Measurements from ENCODE around the gene TUBB. TPM values are rescaled to one million over a fixed set of nuclear protein-coding genes. Genes with fewer than 3 reads are reported as not detected.

TUBB gene
- total RNA-seq, 1 experiment from 2014 or later = 1,719 TPM

DNA sequence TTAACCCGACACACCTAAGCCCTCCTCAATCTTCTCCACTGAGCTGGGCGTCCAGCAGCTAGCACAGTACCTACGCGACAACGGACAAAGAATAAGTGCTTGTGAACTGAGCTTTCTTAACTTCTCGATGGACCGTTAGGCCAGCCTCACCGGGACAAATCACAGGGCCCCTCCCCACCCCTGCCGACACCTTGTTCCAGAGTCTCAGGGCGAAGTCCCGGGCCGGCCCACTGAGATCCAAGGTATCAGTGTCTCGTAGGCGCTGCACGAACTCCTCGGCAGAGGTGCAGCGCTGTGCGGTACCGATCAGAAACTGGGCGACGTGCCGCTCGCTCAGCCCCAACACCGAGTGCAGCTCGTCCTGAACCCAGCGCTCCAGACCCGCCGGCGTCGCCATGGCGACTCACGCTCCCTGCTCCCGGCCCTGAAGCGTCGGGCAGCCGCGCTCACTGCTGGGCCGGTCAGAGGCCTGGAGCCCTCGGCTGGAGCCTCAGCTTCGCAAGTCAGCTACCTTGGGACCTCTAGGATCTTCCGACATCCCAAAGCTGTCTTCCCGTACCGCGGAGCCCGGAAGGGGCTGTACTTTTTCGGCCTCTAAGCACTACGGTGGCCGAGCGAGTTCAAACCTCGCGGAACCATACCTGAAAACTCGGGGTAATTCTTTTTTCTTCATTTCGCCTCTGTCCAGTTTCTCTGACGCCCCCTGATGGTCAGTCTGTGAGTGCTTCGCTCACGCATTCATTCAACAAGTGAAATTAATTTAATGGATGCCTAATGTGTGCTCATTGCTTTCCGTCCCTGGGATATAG, 47.5 kb upstream of the TUBB start, which contains the start of gene DHX16:
Gene DHX16, minus strand, starts transcription at position 562 of the 809 bp plus-strand sequence. Its CDS starts 165 bp downstream, at position 397.
- Mint-ChIP-seq H3K36me3 (ENCODE audit: insufficient read depth in 1 of 3, low read depth in 3 of 3) (peaks cover 16 to 41% (median 39%) of the 10 kb centered on the region in 3 experiments; a peak in 6 of 7 replicates), H3K4me3 (peak within 1 kb of the TSS; percentile 89 to 95), H3K27ac (peak within 1 kb of the TSS; percentile 42 to 66 (median 49); a peak in 5 of 7 replicates), H3K4me1 (peaks cover 2 to 7% of the 10 kb centered on the region in 2 experiments; a peak in 3 of 4 replicates), H3K27me3 (ENCODE audit: low read depth) (no peaks in the 10 kb centered on the region), H3K9me3 (no peaks in the 10 kb centered on the region; a peak in 1 of 5 replicates)
- Histone ChIP-seq H2BK120ac (ENCODE audit: low read depth, low read length, poor library complexity, severe bottlenecking) (no peak within 1 kb of the TSS), H3K56ac (ENCODE audit: insufficient read length, low read depth, low read length) (no peak within 1 kb of the TSS), H3K14ac (ENCODE audit: insufficient read depth, low read length) (peak within 1 kb of the TSS; percentile 59; the same call in 1 of the 2 replicates), H3K27ac (ENCODE audit: insufficient read length, low read depth, low read length) (no peak within 1 kb of the TSS), H2AK5ac (ENCODE audit: insufficient read length, low read length) (no peak within 1 kb of the TSS), H4K5ac (ENCODE audit: insufficient read length, low read depth, low read length) (no peak within 1 kb of the TSS), H3K27me3 (ENCODE audit: insufficient read depth, low read length) (no peaks in the 10 kb centered on the region), H3K23ac (ENCODE audit: insufficient read length, low read depth, low read length) (no peak within 1 kb of the TSS), H3K9me3 (ENCODE audit: control insufficient read depth, low read depth, low read length) (no peaks in the 10 kb centered on the region), H3K79me2 (ENCODE audit: insufficient read depth, low read length) (no peaks in the 10 kb centered on the region), H2BK20ac (ENCODE audit: low read depth, low read length, poor library complexity, severe bottlenecking) (no peak within 1 kb of the TSS), H4K91ac (ENCODE audit: insufficient read length, low read depth, low read length) (no peak within 1 kb of the TSS), H3K79me1 (ENCODE audit: insufficient read depth, low read depth, low read length, poor library complexity, severe bottlenecking) (peaks cover 9% of the 10 kb centered on the region), H3K18ac (ENCODE audit: insufficient read length, low read depth, low read length) (no peak within 1 kb of the TSS), H3K4me2 (ENCODE audit: insufficient read depth, insufficient read length, low read length) (peak within 1 kb of the TSS; percentile 97), H2BK5ac (ENCODE audit: insufficient read length, low read length) (no peak within 1 kb of the TSS), H3T11ph (ENCODE audit: low read length) (no peak within 1 kb of the TSS), H3K4ac (ENCODE audit: low read depth, low read length) (no peak within 1 kb of the TSS), H4K20me1 (ENCODE audit: control insufficient read depth, insufficient read depth, insufficient read length) (no peaks in the 10 kb centered on the region), H2BK12ac (ENCODE audit: insufficient read length, low read depth, low read length) (no peak within 1 kb of the TSS), H3K4me1 (ENCODE audit: insufficient read depth, low read length) (no peaks in the 10 kb centered on the region), H2BK15ac (ENCODE audit: low read depth, low read length) (no peak within 1 kb of the TSS), H3K9ac (ENCODE audit: extremely low read depth, insufficient read length, low read length) (peak within 1 kb of the TSS; percentile 82), H2AFZ (ENCODE audit: low read length) (no peak within 1 kb of the TSS), H3K23me2 (ENCODE audit: insufficient read length, low read depth, low read length, poor library complexity, severe bottlenecking) (peaks cover 4% of the 10 kb centered on the region), H4K8ac (replicated peaks; ENCODE audit: insufficient read length, low read depth, low read length) (no peak within 1 kb of the TSS)
- DNase-seq = peak; percentile 94
- TF ChIP-seq, protein P1, sequence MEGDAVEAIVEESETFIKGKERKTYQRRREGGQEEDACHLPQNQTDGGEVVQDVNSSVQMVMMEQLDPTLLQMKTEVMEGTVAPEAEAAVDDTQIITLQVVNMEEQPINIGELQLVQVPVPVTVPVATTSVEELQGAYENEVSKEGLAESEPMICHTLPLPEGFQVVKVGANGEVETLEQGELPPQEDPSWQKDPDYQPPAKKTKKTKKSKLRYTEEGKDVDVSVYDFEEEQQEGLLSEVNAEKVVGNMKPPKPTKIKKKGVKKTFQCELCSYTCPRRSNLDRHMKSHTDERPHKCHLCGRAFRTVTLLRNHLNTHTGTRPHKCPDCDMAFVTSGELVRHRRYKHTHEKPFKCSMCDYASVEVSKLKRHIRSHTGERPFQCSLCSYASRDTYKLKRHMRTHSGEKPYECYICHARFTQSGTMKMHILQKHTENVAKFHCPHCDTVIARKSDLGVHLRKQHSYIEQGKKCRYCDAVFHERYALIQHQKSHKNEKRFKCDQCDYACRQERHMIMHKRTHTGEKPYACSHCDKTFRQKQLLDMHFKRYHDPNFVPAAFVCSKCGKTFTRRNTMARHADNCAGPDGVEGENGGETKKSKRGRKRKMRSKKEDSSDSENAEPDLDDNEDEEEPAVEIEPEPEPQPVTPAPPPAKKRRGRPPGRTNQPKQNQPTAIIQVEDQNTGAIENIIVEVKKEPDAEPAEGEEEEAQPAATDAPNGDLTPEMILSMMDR (conservative IDR thresholded peaks at IDR 0.05) = peak; percentile 91
- WGBS (ENCODE audit: extremely low coverage, insufficient read length, low lambda C conversion rate) = no CpG with 5 or more reads among the region's 57 CpGs
